ENCODE results near the gene SKA2. TPM values are rescaled to one million over a fixed set of nuclear protein-coding genes. Genes with fewer than 3 reads are reported as not detected.

The SKA2 gene
- total and polyA plus RNA-seq, 2 of the 8 experiments (the other 6 are each of a cell fraction or from before 2014, with no cell fraction given) = 15.6 to 95.8 TPM

- TF ChIP-seq CTCF (IDR thresholded peaks at IDR 0.05; ENCODE audit: control extremely low read depth in 1 of 3, insufficient read depth in 1 of 3, low read depth in 1 of 3, low read length in 3 of 3) = no peak
- TF ChIP-seq TCF12 (IDR thresholded peaks at IDR 0.05; ENCODE audit: low read depth, low read length) = no peak
- 98% methylated on average over 9 of the region's 9 CpGs; no CpG with 5 or more reads in 1 of the 2 experiments for WGBS, 2 experiments (ENCODE audit: extremely low coverage in 1 of 2, insufficient coverage in 1 of 2, insufficient read length in 1 of 2, insufficient replicate concordance in 2 of 2, low coverage in 1 of 2, low lambda C conversion rate in 2 of 2, missing lambda C conversion rate in 1 of 2)
- Histone ChIP-seq H2BK5ac (ENCODE audit: low read depth, low read length) (no peak overlapping the region), H4K5ac (ENCODE audit: insufficient read length, low read depth, low read length) (no peak overlapping the region), H3K4me3 (ENCODE audit: extremely low read depth in 1 of 4, insufficient read depth in 2 of 4, low read depth in 3 of 4, low read length in 4 of 4) (no peak overlapping the region), H3K27me3 (replicated peaks in 1 of 4; ENCODE audit: control insufficient read depth in 3 of 4, extremely low read depth in 1 of 4, insufficient read depth in 3 of 4, low read length in 3 of 4) (no peaks in the 10 kb centered on the region), H2AFZ (ENCODE audit: low read length) (no peak overlapping the region), H2BK15ac (ENCODE audit: low read length) (no peak overlapping the region), H3K79me1 (ENCODE audit: low read depth, low read length) (no peaks in the 10 kb centered on the region; the same call in 1 of the 2 replicates), H3K4me2 (ENCODE audit: insufficient read depth in 1 of 2, low read depth in 2 of 2, low read length in 2 of 2) (no peak overlapping the region), H3K9ac (replicated peaks in 1 of 4; ENCODE audit: extremely low read depth in 1 of 4, low read depth in 3 of 4, low read length in 3 of 4) (no peak overlapping the region), H2AK5ac (ENCODE audit: low read depth, low read length) (no peak overlapping the region), H2BK12ac (ENCODE audit: low read depth, low read length) (no peak overlapping the region), H3K56ac (replicated peaks; ENCODE audit: insufficient read length, low read depth, low read length) (no peak overlapping the region), H3K4me1 (replicated peaks in 1 of 4; ENCODE audit: control insufficient read depth in 3 of 4, insufficient read depth in 4 of 4, low read length in 3 of 4) (no peaks in the 10 kb centered on the region), H3K18ac (ENCODE audit: extremely low read depth, low read length) (no peak overlapping the region), H3K14ac (ENCODE audit: insufficient read length) (no peak overlapping the region), H2BK20ac (ENCODE audit: low read length) (no peak overlapping the region), H3K23me2 (ENCODE audit: low read depth, low read length) (no peaks in the 10 kb centered on the region), H3K23ac (ENCODE audit: insufficient read length) (no peak overlapping the region), H4K20me1 (replicated peaks in 1 of 2; ENCODE audit: control insufficient read depth in 1 of 2, insufficient read depth in 2 of 2, low read length in 2 of 2) (peaks cover 0 to 2% of the 10 kb centered on the region in 2 experiments), H4K8ac (ENCODE audit: extremely low read depth, insufficient read depth, low read length) (no peak overlapping the region), H4K91ac (replicated peaks; ENCODE audit: insufficient read length, low read length) (no peak overlapping the region), H2BK120ac (replicated peaks; ENCODE audit: low read depth, low read length) (no peak overlapping the region), H3K4ac (replicated peaks; ENCODE audit: insufficient read length, low read depth, low read length) (no peak overlapping the region), H3K27ac (ENCODE audit: low read depth, low read length) (no peak overlapping the region), H3K36me3 (ENCODE audit: control insufficient read depth in 2 of 4, insufficient read depth in 4 of 4, low read length in 3 of 4) (peaks cover 0 to 6% (median 3%) of the 10 kb centered on the region in 4 experiments; a peak in 6 of 8 replicates), H3K9me3 (ENCODE audit: insufficient read depth in 2 of 2, low read depth in 1 of 2, low read length in 1 of 2) (no peaks in the 10 kb centered on the region), H3K79me2 (ENCODE audit: control insufficient read depth in 1 of 2, insufficient read depth in 2 of 2, low read length in 2 of 2) (no peaks in the 10 kb centered on the region)
- DNase-seq (ENCODE audit: low read depth in 1 of 2, low spot score in 2 of 2) = no peak
- CTCF ChIA-PET (ENCODE audit: partially characterized antibody) = interaction anchor here (0.7 to 1.4 kb wide), 3 partner anchors 13 to 622 kb away, joined by 3 read pairs; no protein-coding TSS in a partner anchor
- POLR2A ChIA-PET (ENCODE audit: partially characterized antibody) = no interaction called here
- FAIRE-seq = no peak
Observed at GRCh38 chr17:59180626-59181025, 25.6 kb upstream of the SKA2 start.
